ENCODE measurements around the gene GLIS1.
A peak's percentile ranks its signal among the peaks of the same experiment; 100 is the strongest.

GLIS1 gene

GRCh38 chr1:53638360-53639035 lies 100.5 kb downstream of the GLIS1 start:
- Histone ChIP-seq H3K4me2 (ENCODE audit: low read length, poor library complexity, severe bottlenecking) (no peak overlapping the region), H3K14ac (ENCODE audit: low read length in 2 of 2) (no peak overlapping the region), H3K18ac (ENCODE audit: low read depth in 1 of 2, low read length in 2 of 2) (no peak overlapping the region), H4K91ac (ENCODE audit: low read length) (no peak overlapping the region), H3K27ac (ENCODE audit: low read length, poor library complexity, severe bottlenecking) (no peak overlapping the region), H2BK12ac (ENCODE audit: low read length in 2 of 2) (no peak overlapping the region), H2BK120ac (ENCODE audit: low read depth, low read length) (no peak overlapping the region), H2BK15ac (ENCODE audit: low read depth, poor library complexity, severe bottlenecking) (no peak overlapping the region), H3K23ac (ENCODE audit: low read length in 2 of 2) (no peak overlapping the region), H3K9me3 (ENCODE audit: control insufficient read depth, low read length) (no peaks in the 10 kb centered on the region), H3K27me3 (ENCODE audit: control insufficient read depth in 1 of 2, insufficient read depth in 1 of 2, low read length in 2 of 2) (peaks cover 0 to 63% of the 10 kb centered on the region in 2 experiments), H3K79me1 (replicated peaks; ENCODE audit: low read length, poor library complexity, severe bottlenecking) (peaks cover 50% of the 10 kb centered on the region), H3K9ac (ENCODE audit: low read length) (no peak overlapping the region), H2BK5ac (ENCODE audit: low read depth, low read length, poor library complexity, severe bottlenecking) (no peak overlapping the region), H2AFZ (ENCODE audit: low read depth, low read length) (peak overlapping the region; percentile 56), H3K4ac (ENCODE audit: low read depth in 1 of 2, low read length in 2 of 2) (no peak overlapping the region), H3K4me3 (ENCODE audit: insufficient read depth in 1 of 2, low read depth in 1 of 2, low read length in 2 of 2) (no peak overlapping the region), H2AK5ac (ENCODE audit: low read length, severe bottlenecking) (no peak overlapping the region), H4K8ac (ENCODE audit: low read length) (no peak overlapping the region), H3K36me3 (ENCODE audit: control insufficient read depth in 1 of 2, insufficient read depth in 2 of 2, low read depth in 1 of 2, low read length in 2 of 2) (peaks cover 0 to 30% of the 10 kb centered on the region in 2 experiments), H3K4me1 (ENCODE audit: control insufficient read depth, insufficient read depth, low read depth, low read length) (peaks cover 38% of the 10 kb centered on the region)
- no peak for DNase-seq
- WGBS = 95% methylated on average over 8 of the region's 8 CpGs

GRCh38 chr1:53637511-53638359 lies 101.2 kb downstream of the GLIS1 start:
- no peak overlapping the region for H3K4me3 ChIP-seq (ENCODE audit: insufficient read depth in 1 of 2, low read depth in 1 of 2, low read length in 2 of 2)
- H2BK120ac ChIP-seq (ENCODE audit: low read depth, low read length) = no peak overlapping the region
- DNase-seq = no peak
- H3K27ac ChIP-seq (ENCODE audit: low read length, poor library complexity, severe bottlenecking) = no peak overlapping the region
- no peak overlapping the region for H4K8ac ChIP-seq (ENCODE audit: low read length)
- no peak overlapping the region for H3K4ac ChIP-seq (ENCODE audit: low read depth in 1 of 2, low read length in 2 of 2)
- peaks cover 0 to 35% of the 10 kb centered on the region in 2 experiments for H3K36me3 ChIP-seq (ENCODE audit: control insufficient read depth in 1 of 2, insufficient read depth in 2 of 2, low read depth in 1 of 2, low read length in 2 of 2)
- H3K4me2 ChIP-seq (ENCODE audit: low read length, poor library complexity, severe bottlenecking) = no peak overlapping the region
- H3K14ac ChIP-seq (ENCODE audit: low read length in 2 of 2) = no peak overlapping the region
- H3K79me1 ChIP-seq (replicated peaks; ENCODE audit: low read length, poor library complexity, severe bottlenecking) = peaks cover 45% of the 10 kb centered on the region
- no peak overlapping the region for H2BK15ac ChIP-seq (ENCODE audit: low read depth, poor library complexity, severe bottlenecking)
- WGBS = 87% methylated on average over 14 of the region's 14 CpGs
- peaks cover 0 to 59% of the 10 kb centered on the region in 2 experiments for H3K27me3 ChIP-seq (ENCODE audit: control insufficient read depth in 1 of 2, insufficient read depth in 1 of 2, low read length in 2 of 2)
- no peak overlapping the region for H2BK5ac ChIP-seq (ENCODE audit: low read depth, low read length, poor library complexity, severe bottlenecking)
- H3K9me3 ChIP-seq (ENCODE audit: control insufficient read depth, low read length) = no peaks in the 10 kb centered on the region
- H3K4me1 ChIP-seq (ENCODE audit: control insufficient read depth, insufficient read depth, low read depth, low read length) = peaks cover 36% of the 10 kb centered on the region
- H3K18ac ChIP-seq (ENCODE audit: low read depth in 1 of 2, low read length in 2 of 2) = no peak overlapping the region
- no peak overlapping the region for H4K91ac ChIP-seq (ENCODE audit: low read length)
- no peak overlapping the region for H3K9ac ChIP-seq (ENCODE audit: low read length)
- no peak overlapping the region for H3K23ac ChIP-seq (ENCODE audit: low read length in 2 of 2)
- no peak overlapping the region for H2AK5ac ChIP-seq (ENCODE audit: low read length, severe bottlenecking)
- H2AFZ ChIP-seq (ENCODE audit: low read depth, low read length) = peak overlapping the region; percentile 56
- no peak overlapping the region for H2BK12ac ChIP-seq (ENCODE audit: low read length in 2 of 2)

GRCh38 chr1:53636621-53637171 lies 102.3 kb downstream of the GLIS1 start:
- Histone ChIP-seq H3K4me3 (ENCODE audit: insufficient read depth in 1 of 2, low read depth in 1 of 2, low read length in 2 of 2) (no peak overlapping the region), H4K91ac (ENCODE audit: low read length) (no peak overlapping the region), H3K79me1 (replicated peaks; ENCODE audit: low read length, poor library complexity, severe bottlenecking) (peaks cover 42% of the 10 kb centered on the region), H3K14ac (ENCODE audit: low read length in 2 of 2) (peak overlapping the region in 1 of 2 experiments; percentile 47), H2BK5ac (ENCODE audit: low read depth, low read length, poor library complexity, severe bottlenecking) (no peak overlapping the region), H2AFZ (ENCODE audit: low read depth, low read length) (no peak overlapping the region), H2BK120ac (ENCODE audit: low read depth, low read length) (no peak overlapping the region), H3K27ac (ENCODE audit: low read length, poor library complexity, severe bottlenecking) (no peak overlapping the region), H3K18ac (ENCODE audit: low read depth in 1 of 2, low read length in 2 of 2) (no peak overlapping the region), H3K9me3 (ENCODE audit: control insufficient read depth, low read length) (no peaks in the 10 kb centered on the region), H2BK12ac (ENCODE audit: low read length in 2 of 2) (no peak overlapping the region), H3K23ac (ENCODE audit: low read length in 2 of 2) (no peak overlapping the region), H3K36me3 (ENCODE audit: control insufficient read depth in 1 of 2, insufficient read depth in 2 of 2, low read depth in 1 of 2, low read length in 2 of 2) (peaks cover 0 to 35% of the 10 kb centered on the region in 2 experiments), H4K8ac (ENCODE audit: low read length) (no peak overlapping the region), H3K27me3 (ENCODE audit: control insufficient read depth in 1 of 2, insufficient read depth in 1 of 2, low read length in 2 of 2) (peaks cover 0 to 49% of the 10 kb centered on the region in 2 experiments), H3K4me1 (ENCODE audit: control insufficient read depth, insufficient read depth, low read depth, low read length) (peaks cover 36% of the 10 kb centered on the region), H2BK15ac (ENCODE audit: low read depth, poor library complexity, severe bottlenecking) (no peak overlapping the region), H3K4ac (ENCODE audit: low read depth in 1 of 2, low read length in 2 of 2) (no peak overlapping the region), H3K4me2 (ENCODE audit: low read length, poor library complexity, severe bottlenecking) (no peak overlapping the region), H2AK5ac (ENCODE audit: low read length, severe bottlenecking) (no peak overlapping the region), H3K9ac (ENCODE audit: low read length) (no peak overlapping the region)
- 84% methylated on average over 11 of the region's 11 CpGs for WGBS
- no peak for DNase-seq

- DNase-seq = no peak
- no peaks in the 10 kb centered on the region for H3K9me3 ChIP-seq (ENCODE audit: control insufficient read depth, low read length)
- peaks cover 24% of the 10 kb centered on the region for H3K4me1 ChIP-seq (ENCODE audit: control insufficient read depth, insufficient read depth, low read depth, low read length)
- H2BK120ac ChIP-seq (ENCODE audit: low read depth, low read length) = no peak overlapping the region
- no peak overlapping the region for H3K4me2 ChIP-seq (ENCODE audit: low read length, poor library complexity, severe bottlenecking)
- H2BK5ac ChIP-seq (ENCODE audit: low read depth, low read length, poor library complexity, severe bottlenecking) = no peak overlapping the region
- H3K4me3 ChIP-seq (ENCODE audit: insufficient read depth in 1 of 2, low read depth in 1 of 2, low read length in 2 of 2) = no peak overlapping the region
- H2AFZ ChIP-seq (ENCODE audit: low read depth, low read length) = no peak overlapping the region
- no peak overlapping the region for H3K9ac ChIP-seq (ENCODE audit: low read length)
- H3K79me1 ChIP-seq (replicated peaks; ENCODE audit: low read length, poor library complexity, severe bottlenecking) = peaks cover 27% of the 10 kb centered on the region
- no peak overlapping the region for H3K23ac ChIP-seq (ENCODE audit: low read length in 2 of 2)
- WGBS = 74% methylated on average over 9 of the region's 10 CpGs
- H2AK5ac ChIP-seq (ENCODE audit: low read length, severe bottlenecking) = no peak overlapping the region
- H3K18ac ChIP-seq (ENCODE audit: low read depth in 1 of 2, low read length in 2 of 2) = no peak overlapping the region
- H3K36me3 ChIP-seq (ENCODE audit: control insufficient read depth in 1 of 2, insufficient read depth in 2 of 2, low read depth in 1 of 2, low read length in 2 of 2) = peaks cover 0 to 24% of the 10 kb centered on the region in 2 experiments
- H2BK12ac ChIP-seq (ENCODE audit: low read length in 2 of 2) = no peak overlapping the region
- H4K8ac ChIP-seq (ENCODE audit: low read length) = no peak overlapping the region
- H3K27ac ChIP-seq (ENCODE audit: low read length, poor library complexity, severe bottlenecking) = no peak overlapping the region
- H3K27me3 ChIP-seq (ENCODE audit: control insufficient read depth in 1 of 2, insufficient read depth in 1 of 2, low read length in 2 of 2) = peaks cover 0 to 28% of the 10 kb centered on the region in 2 experiments
- no peak overlapping the region for H3K4ac ChIP-seq (ENCODE audit: low read depth in 1 of 2, low read length in 2 of 2)
- H3K14ac ChIP-seq (ENCODE audit: low read length in 2 of 2) = no peak overlapping the region
- no peak overlapping the region for H2BK15ac ChIP-seq (ENCODE audit: low read depth, poor library complexity, severe bottlenecking)
- no peak overlapping the region for H4K91ac ChIP-seq (ENCODE audit: low read length)
Observed at GRCh38 chr1:53634571-53634979, 104.4 kb downstream of the GLIS1 start.
